ENCODE results near the gene LRRC26. TPM values are rescaled to one million over a fixed set of nuclear protein-coding genes. Genes with fewer than 3 reads are reported as not detected.

Gene LRRC26
- total RNA-seq, 1 donor from 2014 or later: 0.26 TPM

DNA sequence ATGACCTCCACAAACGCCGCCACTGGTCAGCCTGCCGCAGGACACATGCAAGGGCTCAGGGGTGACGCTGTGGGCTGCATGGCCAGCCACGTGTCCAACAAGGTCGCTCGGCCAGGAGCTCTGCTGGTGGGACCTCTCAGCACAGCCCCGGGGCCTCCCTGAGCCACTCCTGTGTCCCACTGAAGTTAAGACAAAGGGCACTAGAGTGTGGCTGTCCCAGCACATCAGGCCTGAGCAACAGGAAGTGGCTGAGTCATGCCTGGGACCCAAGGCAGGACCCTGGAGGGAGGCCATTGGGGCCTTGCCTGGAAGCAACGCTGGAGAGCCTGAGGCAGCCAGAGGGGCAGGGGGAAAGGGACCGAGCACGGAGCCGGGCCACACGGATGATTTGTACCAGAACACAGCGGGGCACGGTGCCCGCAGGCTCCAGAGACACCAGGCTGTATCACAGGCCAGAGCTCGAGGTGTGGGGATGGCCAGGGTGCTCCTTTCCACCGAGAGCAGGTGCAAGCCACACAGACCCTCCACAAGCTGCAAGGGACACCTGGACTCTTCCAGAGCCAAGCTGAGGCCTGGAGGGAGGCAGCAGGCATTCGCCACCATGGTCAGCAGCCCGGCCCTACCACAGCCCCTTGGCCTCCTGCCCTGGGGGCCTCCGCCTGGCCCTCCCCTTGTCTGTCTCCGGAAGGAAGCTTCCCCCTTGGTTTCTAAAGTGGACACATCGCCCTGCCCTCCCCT is 8.5 kb upstream of the LRRC26 start:
- DNase-seq (ENCODE audit: low read depth) (no peak), FAIRE-seq (no peak)
- TF ChIP-seq, protein P1, sequence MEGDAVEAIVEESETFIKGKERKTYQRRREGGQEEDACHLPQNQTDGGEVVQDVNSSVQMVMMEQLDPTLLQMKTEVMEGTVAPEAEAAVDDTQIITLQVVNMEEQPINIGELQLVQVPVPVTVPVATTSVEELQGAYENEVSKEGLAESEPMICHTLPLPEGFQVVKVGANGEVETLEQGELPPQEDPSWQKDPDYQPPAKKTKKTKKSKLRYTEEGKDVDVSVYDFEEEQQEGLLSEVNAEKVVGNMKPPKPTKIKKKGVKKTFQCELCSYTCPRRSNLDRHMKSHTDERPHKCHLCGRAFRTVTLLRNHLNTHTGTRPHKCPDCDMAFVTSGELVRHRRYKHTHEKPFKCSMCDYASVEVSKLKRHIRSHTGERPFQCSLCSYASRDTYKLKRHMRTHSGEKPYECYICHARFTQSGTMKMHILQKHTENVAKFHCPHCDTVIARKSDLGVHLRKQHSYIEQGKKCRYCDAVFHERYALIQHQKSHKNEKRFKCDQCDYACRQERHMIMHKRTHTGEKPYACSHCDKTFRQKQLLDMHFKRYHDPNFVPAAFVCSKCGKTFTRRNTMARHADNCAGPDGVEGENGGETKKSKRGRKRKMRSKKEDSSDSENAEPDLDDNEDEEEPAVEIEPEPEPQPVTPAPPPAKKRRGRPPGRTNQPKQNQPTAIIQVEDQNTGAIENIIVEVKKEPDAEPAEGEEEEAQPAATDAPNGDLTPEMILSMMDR (IDR thresholded peaks at IDR 0.05; ENCODE audit: insufficient read depth, low read length, severe bottlenecking): no peak
- H3K36me3 ChIP-seq (ENCODE audit: control insufficient read depth, insufficient read depth, low read length): peaks cover 19% of the 10 kb centered on the region
- H3K27me3 ChIP-seq (ENCODE audit: control insufficient read depth, insufficient read depth, low read length): peaks cover 10% of the 10 kb centered on the region
- no peak overlapping the region for H3K4me3 ChIP-seq (ENCODE audit: low read depth, low read length)

DNA sequence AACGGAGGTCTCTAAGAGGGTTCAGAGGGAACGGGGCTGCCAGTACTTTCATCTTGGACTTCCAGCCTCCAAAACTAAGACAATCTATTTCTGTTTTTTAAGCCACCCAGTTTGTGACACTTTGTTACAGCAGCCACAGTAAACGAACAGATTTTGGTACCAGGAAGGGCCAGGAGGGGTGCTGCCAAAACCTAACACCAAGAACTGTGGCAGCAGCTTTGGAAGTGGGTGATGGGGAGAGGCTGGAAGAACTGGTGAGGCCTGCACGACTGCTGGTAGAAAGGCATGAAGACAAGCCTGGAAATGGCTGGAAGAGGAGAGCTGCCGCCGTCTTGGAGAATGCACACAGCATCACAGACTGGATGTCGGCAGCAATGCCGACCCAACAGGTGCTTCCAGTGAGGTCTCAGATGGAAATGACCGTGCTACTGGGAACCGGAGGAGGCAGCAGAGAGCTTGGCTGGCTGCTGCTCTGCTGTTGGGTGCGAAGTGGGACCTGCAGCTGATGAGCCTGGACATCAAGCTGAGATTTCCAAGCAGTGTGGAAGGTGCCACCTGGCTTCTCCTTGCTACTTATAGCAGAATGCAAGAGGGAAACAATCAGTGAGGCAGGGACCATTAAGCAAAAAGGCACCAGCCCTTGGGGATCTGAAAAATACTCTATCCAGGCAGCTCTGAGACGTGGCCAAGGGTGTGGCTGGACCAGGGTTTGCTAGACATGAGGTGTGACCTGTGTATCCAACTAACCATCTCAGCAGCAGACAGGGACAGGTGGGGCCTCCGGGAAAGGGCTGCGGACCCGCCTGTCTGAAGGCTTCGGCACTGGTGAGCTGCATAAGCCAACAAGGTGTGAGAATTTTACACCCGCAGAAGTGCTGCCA is 6.7 kb upstream of the LRRC26 start:
- DNase-seq (ENCODE audit: low read depth): peak; percentile 37
- peaks cover 12% of the 10 kb centered on the region for H3K36me3 ChIP-seq (ENCODE audit: control insufficient read depth, insufficient read depth, low read length)
- TF ChIP-seq, protein P1 (IDR thresholded peaks at IDR 0.05; ENCODE audit: insufficient read depth, low read length, severe bottlenecking): peak; percentile 88
- H3K27me3 ChIP-seq (ENCODE audit: control insufficient read depth, insufficient read depth, low read length): peaks cover 14% of the 10 kb centered on the region
- H3K4me3 ChIP-seq (ENCODE audit: low read depth, low read length): no peak overlapping the region
- no peak for FAIRE-seq

DNA sequence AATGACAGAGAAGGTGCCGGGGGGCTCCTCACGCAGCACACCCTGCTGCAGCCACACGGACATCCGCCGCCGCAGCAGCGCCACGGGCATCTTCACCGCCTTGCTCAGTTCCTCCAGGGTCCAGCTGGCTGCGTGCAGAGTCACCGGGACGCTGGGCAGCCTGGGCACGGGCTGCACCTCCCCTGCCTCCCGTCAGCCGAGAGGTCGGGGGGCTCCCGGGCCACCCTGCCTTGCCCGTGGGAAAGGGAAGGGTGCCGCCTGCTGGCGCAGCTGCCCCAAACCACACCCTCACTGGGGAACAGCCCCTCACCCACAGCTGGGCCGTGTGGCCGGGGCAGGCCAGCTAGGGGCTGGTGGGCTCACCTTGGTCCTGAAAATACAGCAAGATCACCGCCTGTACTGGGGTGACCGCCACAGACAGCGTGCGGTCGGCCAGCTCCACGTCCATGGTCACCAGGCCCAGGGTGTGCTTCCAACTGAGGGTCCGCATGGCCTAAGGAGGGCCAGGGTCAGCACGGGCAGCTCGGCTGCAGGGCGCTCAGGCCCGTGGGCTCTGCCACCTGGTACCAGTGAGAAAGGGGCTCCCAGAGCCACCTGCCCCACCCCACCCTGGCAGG is 5.6 kb upstream of the LRRC26 start:
- DNase-seq (ENCODE audit: low read depth) (no peak), FAIRE-seq (no peak)
- Histone ChIP-seq H3K36me3 (ENCODE audit: control insufficient read depth, insufficient read depth, low read length) (peaks cover 3% of the 10 kb centered on the region), H3K27me3 (ENCODE audit: control insufficient read depth, insufficient read depth, low read length) (peaks cover 18% of the 10 kb centered on the region), H3K4me3 (ENCODE audit: low read depth, low read length) (no peak overlapping the region)
- TF ChIP-seq, protein P1 (IDR thresholded peaks at IDR 0.05; ENCODE audit: insufficient read depth, low read length, severe bottlenecking): peak; percentile 25

DNA sequence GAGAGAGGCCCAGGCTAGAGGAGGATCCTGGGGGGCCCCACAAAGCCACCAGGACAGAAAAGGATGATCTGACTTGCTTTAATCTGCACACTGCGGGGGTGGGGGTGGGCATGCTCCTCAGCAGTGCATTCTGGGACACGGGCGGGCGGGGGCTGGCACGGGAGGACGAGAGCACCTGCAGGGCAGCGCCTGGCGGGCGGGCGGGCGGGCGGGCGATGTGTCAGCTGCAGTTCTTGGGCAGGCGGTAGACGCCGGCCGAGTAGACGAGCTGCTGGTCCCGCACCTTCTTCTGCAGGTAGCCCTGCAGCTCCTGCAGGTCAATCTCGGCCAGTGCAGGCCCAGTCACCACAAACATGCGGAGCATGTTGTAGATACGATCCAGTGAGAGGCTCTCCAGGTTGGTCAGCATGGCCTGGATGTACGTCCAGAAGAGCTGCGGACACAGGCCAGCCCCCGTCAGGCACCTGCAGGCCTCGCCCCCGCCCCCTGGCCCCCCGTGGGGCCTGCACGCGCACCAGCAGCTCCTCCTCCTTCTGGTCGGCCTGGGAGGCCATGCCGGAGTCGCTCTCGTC is 5.0 kb upstream of the LRRC26 start:
- peaks cover 22% of the 10 kb centered on the region for H3K27me3 ChIP-seq (ENCODE audit: control insufficient read depth, insufficient read depth, low read length)
- no peak overlapping the region for H3K4me3 ChIP-seq (ENCODE audit: low read depth, low read length)
- TF ChIP-seq, protein P1 (IDR thresholded peaks at IDR 0.05; ENCODE audit: insufficient read depth, low read length, severe bottlenecking): no peak
- FAIRE-seq (no peak), DNase-seq (ENCODE audit: low read depth) (no peak)
- H3K36me3 ChIP-seq (ENCODE audit: control insufficient read depth, insufficient read depth, low read length): peaks cover under 1% of the 10 kb centered on the region

DNA sequence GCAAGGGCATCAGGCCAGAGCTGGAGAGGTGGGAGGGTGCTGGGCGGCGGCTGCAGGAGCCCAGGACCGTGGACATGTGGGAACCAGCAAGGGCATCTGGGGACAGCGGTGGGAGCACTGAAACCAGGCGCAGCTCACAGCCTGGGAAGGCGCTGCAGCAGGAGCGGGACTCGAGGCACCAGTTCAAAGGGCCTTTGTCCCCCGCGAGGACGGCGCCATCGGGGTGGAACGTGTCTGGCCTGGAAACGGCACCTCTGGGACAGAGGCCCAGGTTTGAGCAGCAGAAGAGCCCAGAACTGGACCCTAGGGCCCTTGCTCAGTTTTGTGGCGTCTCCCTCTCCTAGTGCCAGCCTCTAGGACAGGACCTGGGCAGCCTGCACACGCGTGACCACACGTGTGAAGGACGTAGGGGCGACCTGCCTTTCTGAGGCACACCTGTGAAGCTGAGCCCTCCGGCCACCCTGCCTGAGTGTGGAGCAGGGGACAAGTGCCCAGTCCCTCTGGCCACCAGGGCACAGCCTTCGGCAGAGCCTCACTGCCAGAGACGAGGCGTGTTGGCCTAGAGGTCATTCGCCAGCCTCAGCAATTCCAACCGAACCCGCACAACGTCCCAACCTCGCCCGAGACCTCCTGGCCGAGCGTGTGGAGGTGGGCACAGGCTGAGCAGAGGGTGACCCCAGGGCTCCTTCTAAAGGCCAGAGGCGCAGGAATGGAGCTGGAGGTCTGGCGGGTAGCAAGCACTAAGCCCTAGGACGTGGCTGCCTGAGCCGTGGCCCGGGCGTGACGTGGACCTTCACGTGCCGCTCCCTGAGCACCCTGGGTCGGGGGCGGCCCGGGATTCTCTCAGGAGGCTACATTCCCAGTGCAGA is 4.2 kb upstream of the LRRC26 start:
- DNase-seq (ENCODE audit: low read depth) (no peak), FAIRE-seq (no peak)
- Histone ChIP-seq H3K4me3 (ENCODE audit: low read depth, low read length) (no peak overlapping the region), H3K27me3 (ENCODE audit: control insufficient read depth, insufficient read depth, low read length) (peaks cover 22% of the 10 kb centered on the region), H3K36me3 (ENCODE audit: control insufficient read depth, insufficient read depth, low read length) (no peaks in the 10 kb centered on the region)
- TF ChIP-seq, protein P1 (IDR thresholded peaks at IDR 0.05; ENCODE audit: insufficient read depth, low read length, severe bottlenecking): no peak
